GM21526 (cell line): ENCODE data around the gene SLC10A2.

ENCODE experiments used
- ATAC-seq: cut with Tn5 transposase; IDR thresholded peaks from one replicate; pipeline ENCODE4 v1.9.1; 2021; ENCODE audit warnings: moderate library complexity; ENCODE audit not compliant: unreplicated experiment, low FRiP score

Gene SLC10A2

GRCh38 chr13:103055166-103055565 lies 11.1 kb downstream of the SLC10A2 start:
- no peak for ATAC-seq

GRCh38 chr13:103046676-103047075 lies 19.5 kb downstream of the SLC10A2 start:
- no peak for ATAC-seq

- ATAC-seq: no peak
These were observed 22.2 kb downstream of the SLC10A2 start for GRCh38 chr13:103044056-103044455.

- ATAC-seq: no peak
These were observed 26.2 kb downstream of the SLC10A2 start for GRCh38 chr13:103040006-103040405.

- ATAC-seq: no peak
These were observed 27.0 kb downstream of the SLC10A2 start for GRCh38 chr13:103039183-103039582.

GRCh38 chr13:103036268-103036667 lies 29.9 kb downstream of the SLC10A2 start:
- no peak for ATAC-seq

GRCh38 chr13:103033999-103034398 lies 32.2 kb downstream of the SLC10A2 start:
- no peak for ATAC-seq

GRCh38 chr13:103031332-103031873 lies 34.8 kb downstream of the SLC10A2 start:
- peak; percentile 92 for ATAC-seq

- ATAC-seq: no peak
These were observed 35.4 kb downstream of the SLC10A2 start for GRCh38 chr13:103030776-103031175.

- ATAC-seq: no peak
These were observed 36.4 kb downstream of the SLC10A2 start for GRCh38 chr13:103029798-103030197.

- no peak for ATAC-seq
These were observed 43.9 kb downstream of the SLC10A2 start for GRCh38 chr13:103022336-103022735.

- no peak for ATAC-seq
These were observed 47.7 kb downstream of the SLC10A2 start for GRCh38 chr13:103018556-103018955.

- no peak for ATAC-seq
These were observed 53.6 kb downstream of the SLC10A2 start for GRCh38 chr13:103012646-103013045.

GRCh38 chr13:103009051-103009840 lies 57.0 kb downstream of the SLC10A2 start:
- no peak for ATAC-seq

- peak; percentile 25 for ATAC-seq
These were observed 58.8 kb downstream of the SLC10A2 start for GRCh38 chr13:103007427-103007762.

- ATAC-seq: peak; percentile 93
These were observed 59.4 kb downstream of the SLC10A2 start for GRCh38 chr13:103006641-103007426.

GRCh38 chr13:103004661-103005345 lies 61.4 kb downstream of the SLC10A2 start:
- ATAC-seq: no peak

GRCh38 chr13:103003631-103004030 lies 62.6 kb downstream of the SLC10A2 start:
- no peak for ATAC-seq

GRCh38 chr13:103002279-103002678 lies 63.9 kb downstream of the SLC10A2 start:
- no peak for ATAC-seq

GRCh38 chr13:103000157-103000556 lies 66.1 kb downstream of the SLC10A2 start:
- no peak for ATAC-seq

GRCh38 chr13:102999499-102999898 lies 66.7 kb downstream of the SLC10A2 start:
- ATAC-seq: no peak
